ENCODE measurements around the gene PPM1L. TPM values are rescaled to one million over a fixed set of nuclear protein-coding genes. Genes with fewer than 3 reads are reported as not detected.

The PPM1L gene
- total RNA-seq, 1 donor from 2014 or later: 8.5 TPM

DNA sequence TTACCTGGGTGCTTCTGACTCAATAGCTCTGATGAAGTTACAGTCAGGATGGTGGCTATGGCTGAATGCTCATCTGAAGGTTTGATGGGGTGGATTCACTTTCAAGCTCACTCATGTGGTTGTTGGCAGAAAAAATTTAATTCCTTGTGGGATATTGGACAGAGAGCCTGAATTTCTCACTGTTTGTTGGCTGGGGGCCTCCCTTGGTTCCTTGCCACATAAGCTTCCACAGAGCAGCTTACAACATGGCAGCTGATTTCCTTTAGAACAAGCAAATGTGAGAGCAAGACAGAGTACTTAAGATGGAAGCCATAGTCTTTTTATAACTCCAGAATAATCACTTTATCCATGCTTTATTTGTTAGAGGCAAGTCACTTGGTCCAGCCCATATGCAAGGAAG, 150.6 kb downstream of the PPM1L start:
- peaks cover 4% of the 10 kb centered on the region for H3K4me1 Mint-ChIP-seq (ENCODE audit: low read depth)
- no peak overlapping the region for H3K27ac Mint-ChIP-seq (ENCODE audit: unreplicated experiment)
- DNase-seq (ENCODE audit: low spot score): no peak
- H3K27me3 Mint-ChIP-seq (ENCODE audit: low read depth): peaks cover 3% of the 10 kb centered on the region
- TF ChIP-seq, protein P1, sequence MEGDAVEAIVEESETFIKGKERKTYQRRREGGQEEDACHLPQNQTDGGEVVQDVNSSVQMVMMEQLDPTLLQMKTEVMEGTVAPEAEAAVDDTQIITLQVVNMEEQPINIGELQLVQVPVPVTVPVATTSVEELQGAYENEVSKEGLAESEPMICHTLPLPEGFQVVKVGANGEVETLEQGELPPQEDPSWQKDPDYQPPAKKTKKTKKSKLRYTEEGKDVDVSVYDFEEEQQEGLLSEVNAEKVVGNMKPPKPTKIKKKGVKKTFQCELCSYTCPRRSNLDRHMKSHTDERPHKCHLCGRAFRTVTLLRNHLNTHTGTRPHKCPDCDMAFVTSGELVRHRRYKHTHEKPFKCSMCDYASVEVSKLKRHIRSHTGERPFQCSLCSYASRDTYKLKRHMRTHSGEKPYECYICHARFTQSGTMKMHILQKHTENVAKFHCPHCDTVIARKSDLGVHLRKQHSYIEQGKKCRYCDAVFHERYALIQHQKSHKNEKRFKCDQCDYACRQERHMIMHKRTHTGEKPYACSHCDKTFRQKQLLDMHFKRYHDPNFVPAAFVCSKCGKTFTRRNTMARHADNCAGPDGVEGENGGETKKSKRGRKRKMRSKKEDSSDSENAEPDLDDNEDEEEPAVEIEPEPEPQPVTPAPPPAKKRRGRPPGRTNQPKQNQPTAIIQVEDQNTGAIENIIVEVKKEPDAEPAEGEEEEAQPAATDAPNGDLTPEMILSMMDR (IDR thresholded peaks at IDR 0.05): no peak
- H3K9me3 Mint-ChIP-seq (ENCODE audit: low read depth): no peaks in the 10 kb centered on the region
- no peak overlapping the region for H3K4me3 Mint-ChIP-seq (ENCODE audit: unreplicated experiment)
- peaks cover 3% of the 10 kb centered on the region for H3K36me3 Mint-ChIP-seq (ENCODE audit: low read depth)

DNA sequence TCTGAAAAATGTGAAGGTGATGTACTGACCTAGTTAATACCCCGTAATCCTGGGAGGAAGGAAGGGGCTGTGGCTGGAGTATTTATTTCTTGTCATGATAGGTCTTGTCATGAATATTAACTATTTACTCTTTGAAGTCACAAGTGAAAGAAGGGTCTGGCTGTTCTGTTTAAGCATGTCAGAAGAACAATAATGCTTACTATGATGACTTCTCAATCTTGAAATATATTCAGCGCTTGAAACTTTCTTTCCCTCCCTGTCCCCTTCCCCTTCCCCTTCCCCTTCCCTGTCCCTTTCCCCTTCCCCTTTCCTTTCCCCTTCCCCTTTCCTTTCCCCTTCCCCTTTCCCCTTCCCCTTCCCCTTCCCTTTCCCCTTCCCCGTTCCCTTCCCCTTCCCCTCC, 153.9 kb downstream of the PPM1L start:
- Mint-ChIP-seq H3K27me3 (ENCODE audit: low read depth) (no peaks in the 10 kb centered on the region), H3K4me1 (ENCODE audit: low read depth) (peaks cover 5% of the 10 kb centered on the region), H3K4me3 (ENCODE audit: unreplicated experiment) (no peak overlapping the region), H3K36me3 (ENCODE audit: low read depth) (peaks cover 3% of the 10 kb centered on the region), H3K9me3 (ENCODE audit: low read depth) (no peaks in the 10 kb centered on the region), H3K27ac (ENCODE audit: unreplicated experiment) (no peak overlapping the region)
- DNase-seq (ENCODE audit: low spot score): no peak
- TF ChIP-seq, protein P1 (IDR thresholded peaks at IDR 0.05): no peak

DNA sequence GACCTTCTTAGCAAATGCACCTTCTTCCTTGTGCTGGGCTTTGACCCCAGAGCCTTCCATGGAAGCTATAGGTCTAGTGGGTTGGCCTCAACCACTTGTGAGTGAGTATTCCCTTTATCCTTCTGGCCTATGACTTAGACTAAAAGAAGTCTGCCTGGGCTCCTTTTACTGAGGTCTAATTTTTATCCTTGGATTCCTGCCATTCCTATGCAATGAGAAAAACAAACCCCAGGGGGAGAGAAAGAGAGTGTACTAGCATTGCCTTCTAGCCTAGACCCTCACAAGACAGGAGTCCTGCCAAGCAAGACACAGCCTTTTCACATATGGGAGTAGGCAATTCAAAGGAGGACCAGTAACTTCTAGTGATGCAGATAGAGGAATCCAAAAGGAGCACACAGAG, 155.4 kb downstream of the PPM1L start:
- Mint-ChIP-seq H3K27me3 (ENCODE audit: low read depth) (no peaks in the 10 kb centered on the region), H3K4me1 (ENCODE audit: low read depth) (peaks cover 5% of the 10 kb centered on the region), H3K4me3 (ENCODE audit: unreplicated experiment) (no peak overlapping the region), H3K36me3 (ENCODE audit: low read depth) (peaks cover 3% of the 10 kb centered on the region), H3K9me3 (ENCODE audit: low read depth) (no peaks in the 10 kb centered on the region), H3K27ac (ENCODE audit: unreplicated experiment) (no peak overlapping the region)
- TF ChIP-seq, protein P1 (IDR thresholded peaks at IDR 0.05): no peak
- no peak for DNase-seq (ENCODE audit: low spot score)

DNA sequence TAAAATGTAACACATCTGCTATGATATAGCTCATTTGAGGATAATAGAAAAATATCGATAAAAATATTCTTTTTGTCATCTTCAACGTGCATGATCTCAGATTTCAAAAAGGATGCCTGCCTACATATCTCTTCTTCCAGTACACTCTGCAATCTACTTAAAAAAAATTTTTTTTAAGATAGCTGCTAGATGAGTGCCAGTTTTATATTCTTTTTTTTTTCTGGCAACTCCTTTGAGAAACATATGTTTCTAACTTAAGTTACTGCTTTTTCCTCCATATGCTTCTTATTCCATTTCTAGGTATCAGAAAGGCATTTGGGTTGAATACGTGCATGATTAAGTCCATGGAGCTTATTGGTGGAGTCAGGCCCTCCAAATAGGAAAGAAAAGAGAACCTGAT, 160.4 kb downstream of the PPM1L start:
- no peak for DNase-seq (ENCODE audit: low spot score)
- Mint-ChIP-seq H3K27me3 (ENCODE audit: low read depth) (no peaks in the 10 kb centered on the region), H3K4me3 (ENCODE audit: unreplicated experiment) (no peak overlapping the region), H3K9me3 (ENCODE audit: low read depth) (no peaks in the 10 kb centered on the region), H3K27ac (ENCODE audit: unreplicated experiment) (no peak overlapping the region), H3K4me1 (ENCODE audit: low read depth) (peaks cover 3% of the 10 kb centered on the region), H3K36me3 (ENCODE audit: low read depth) (no peaks in the 10 kb centered on the region)
- TF ChIP-seq, protein P1 (IDR thresholded peaks at IDR 0.05): no peak

DNA sequence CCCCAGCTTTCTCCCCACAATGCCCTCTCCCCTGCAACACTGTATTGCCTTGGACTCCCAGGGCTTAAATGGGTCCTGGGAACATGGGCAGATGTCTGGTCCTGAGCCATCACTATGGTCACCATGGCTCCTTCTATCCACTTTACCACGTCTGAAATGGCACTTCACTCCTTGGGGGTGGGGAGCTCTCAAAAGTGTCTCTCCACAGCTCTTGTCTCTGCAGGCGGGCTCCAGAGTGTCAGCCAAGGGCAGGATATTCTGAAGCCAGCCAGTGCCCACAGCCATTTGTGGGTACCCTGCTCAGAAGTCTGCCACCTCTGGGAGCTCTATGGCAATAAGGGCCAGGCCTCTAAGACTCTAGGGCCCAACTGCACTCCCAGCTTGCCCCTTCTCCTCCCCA, 163.9 kb downstream of the PPM1L start:
- Mint-ChIP-seq H3K27me3 (ENCODE audit: low read depth) (peaks cover 2% of the 10 kb centered on the region), H3K4me1 (ENCODE audit: low read depth) (no peaks in the 10 kb centered on the region), H3K4me3 (ENCODE audit: unreplicated experiment) (no peak overlapping the region), H3K27ac (ENCODE audit: unreplicated experiment) (no peak overlapping the region), H3K9me3 (ENCODE audit: low read depth) (no peaks in the 10 kb centered on the region), H3K36me3 (ENCODE audit: low read depth) (no peaks in the 10 kb centered on the region)
- TF ChIP-seq, protein P1 (IDR thresholded peaks at IDR 0.05): no peak
- no peak for DNase-seq (ENCODE audit: low spot score)
